ENCODE data around the gene LRRC46.
A peak's percentile ranks its signal among the peaks of the same experiment; 100 is the strongest.

The LRRC46 gene

GRCh38 chr17:47808830-47809480 is 22.5 kb upstream of the LRRC46 start:
- no peak for DNase-seq

GRCh38 chr17:47810200-47810821 is 21.2 kb upstream of the LRRC46 start:
- no peak for DNase-seq

- no peak for DNase-seq
Observed at GRCh38 chr17:47810901-47811635, 20.4 kb upstream of the LRRC46 start.

GRCh38 chr17:47811709-47812108 is 19.8 kb upstream of the LRRC46 start:
- no peak for DNase-seq

- no peak for DNase-seq
Observed at GRCh38 chr17:47812146-47812920, 19.1 kb upstream of the LRRC46 start.

GRCh38 chr17:47813077-47813476 is 18.4 kb upstream of the LRRC46 start:
- DNase-seq, result no peak

- DNase-seq, result no peak
Observed at GRCh38 chr17:47813512-47814031, 17.9 kb upstream of the LRRC46 start.

- DNase-seq, result no peak
Observed at GRCh38 chr17:47815106-47815918, 16.2 kb upstream of the LRRC46 start.

- no peak for DNase-seq
Observed at GRCh38 chr17:47816111-47816735, 15.2 kb upstream of the LRRC46 start.

- DNase-seq, result no peak
Observed at GRCh38 chr17:47816947-47817346, 14.5 kb upstream of the LRRC46 start.

- no peak for DNase-seq
Observed at GRCh38 chr17:47818002-47818695, 13.3 kb upstream of the LRRC46 start.

GRCh38 chr17:47819475-47819874 is 12.0 kb upstream of the LRRC46 start:
- DNase-seq, result no peak

GRCh38 chr17:47820033-47820789 is 11.3 kb upstream of the LRRC46 start:
- DNase-seq, result no peak

GRCh38 chr17:47821031-47821423 is 10.4 kb upstream of the LRRC46 start:
- no peak for DNase-seq

- DNase-seq, result peak in 54 of 56 donors; percentile 8 to 94 (median 68)
Observed at GRCh38 chr17:47821424-47822391, 9.8 kb upstream of the LRRC46 start, which contains the start of gene OSBPL7. OSBPL7 (minus strand) TSS chr17:47821794; CDS start chr17:47820278, 1,516 bp downstream.

- no peak for DNase-seq
Observed at GRCh38 chr17:47822785-47823184, 8.7 kb upstream of the LRRC46 start.

GRCh38 chr17:47823519-47823918 is 8.0 kb upstream of the LRRC46 start:
- DNase-seq, result no peak

Measured in amygdala (tissue), 56 donors.